Measurements from ENCODE around the gene USP28.

USP28 gene

DNA sequence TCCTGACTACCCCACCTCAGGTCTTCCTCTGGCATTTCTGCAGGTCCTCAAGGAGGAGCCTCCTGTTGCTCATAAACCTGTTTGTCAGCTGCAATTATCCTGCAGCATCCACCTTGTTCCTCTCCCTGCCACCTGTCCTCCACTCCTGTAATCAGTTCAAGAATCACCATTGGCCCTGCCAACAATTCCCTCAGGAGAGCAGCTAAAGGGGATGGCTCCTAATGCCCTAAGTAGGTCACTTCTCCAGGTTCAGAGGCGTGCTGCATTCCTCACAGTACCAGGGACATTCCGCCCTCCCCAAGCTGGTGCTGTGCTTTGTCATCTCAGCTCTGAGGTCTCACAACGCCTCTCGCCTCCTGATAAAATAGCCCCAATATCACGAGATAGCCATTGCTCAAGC, 93.7 kb downstream of the USP28 start:
- DNase-seq (ENCODE audit: extremely low spot score): no peak
- TF ChIP-seq TARDBP (IDR thresholded peaks at IDR 0.05): no peak
- TF ChIP-seq CTBP1 (IDR thresholded peaks at IDR 0.05; ENCODE audit: borderline replicate concordance): no peak
- TF ChIP-seq ZNF384 (IDR thresholded peaks at IDR 0.05): no peak
- TF ChIP-seq L3MBTL2 (conservative IDR thresholded peaks at IDR 0.05): no peak
- TF ChIP-seq NFRKB (IDR thresholded peaks at IDR 0.05): no peak
- no peak for TF ChIP-seq BHLHE40 (IDR thresholded peaks at IDR 0.05; ENCODE audit: borderline replicate concordance)
- CTCF ChIA-PET: interaction anchor here (0.6 kb wide), 2 partner anchors 51 to 114 kb away, joined by 3 to 4 read pairs; no protein-coding TSS in a partner anchor
- POLR2A ChIA-PET: interaction anchor here (1.5 kb wide), 1 partner anchor 8 kb away, joined by 4 read pairs; the partner anchor contains the start of gene ZW10

DNA sequence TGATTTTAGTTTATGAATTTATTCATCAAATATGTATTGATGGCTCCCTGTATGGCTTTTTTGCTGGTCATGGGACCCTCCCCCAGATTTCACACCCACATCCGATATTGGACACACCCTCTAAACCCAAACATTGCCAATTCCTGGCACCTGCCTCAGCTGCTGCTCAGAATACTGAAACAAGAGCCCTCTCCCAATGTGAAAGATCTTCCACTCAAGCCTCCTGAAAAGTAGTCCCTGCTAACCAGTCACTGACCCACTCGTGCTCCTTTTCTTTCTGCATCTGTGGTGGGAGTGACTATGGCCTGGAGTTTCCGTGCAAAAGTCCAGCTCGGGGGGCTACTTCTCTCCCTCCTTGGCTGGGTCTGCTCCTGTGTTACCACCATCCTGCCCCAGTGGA, 95.9 kb downstream of the USP28 start, which contains the start of gene CLDN25:
Gene CLDN25 (plus strand): TSS at position 301 of the 400 bp plus-strand sequence. CDS start 0 bp downstream, at position 301.
- CTCF ChIA-PET: no interaction called here
- POLR2A ChIA-PET: no interaction called here
- DNase-seq (ENCODE audit: extremely low spot score): no peak
- TF ChIP-seq L3MBTL2 (conservative IDR thresholded peaks at IDR 0.05): no peak
- TF ChIP-seq, protein P1, sequence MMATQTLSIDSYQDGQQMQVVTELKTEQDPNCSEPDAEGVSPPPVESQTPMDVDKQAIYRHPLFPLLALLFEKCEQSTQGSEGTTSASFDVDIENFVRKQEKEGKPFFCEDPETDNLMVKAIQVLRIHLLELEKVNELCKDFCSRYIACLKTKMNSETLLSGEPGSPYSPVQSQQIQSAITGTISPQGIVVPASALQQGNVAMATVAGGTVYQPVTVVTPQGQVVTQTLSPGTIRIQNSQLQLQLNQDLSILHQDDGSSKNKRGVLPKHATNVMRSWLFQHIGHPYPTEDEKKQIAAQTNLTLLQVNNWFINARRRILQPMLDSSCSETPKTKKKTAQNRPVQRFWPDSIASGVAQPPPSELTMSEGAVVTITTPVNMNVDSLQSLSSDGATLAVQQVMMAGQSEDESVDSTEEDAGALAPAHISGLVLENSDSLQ (IDR thresholded peaks at IDR 0.05): no peak
- TF ChIP-seq HDGF (IDR thresholded peaks at IDR 0.05; ENCODE audit: borderline replicate concordance): no peak
- TF ChIP-seq NFRKB (IDR thresholded peaks at IDR 0.05): no peak
- no peak for TF ChIP-seq ZNF384 (IDR thresholded peaks at IDR 0.05)
- no peak for TF ChIP-seq BHLHE40 (IDR thresholded peaks at IDR 0.05; ENCODE audit: borderline replicate concordance)
- TF ChIP-seq FOXM1 (IDR thresholded peaks at IDR 0.05; ENCODE audit: borderline replicate concordance): no peak
- TF ChIP-seq FOXA1 (IDR thresholded peaks at IDR 0.05): no peak
- no peak for TF ChIP-seq TARDBP (IDR thresholded peaks at IDR 0.05)
- TF ChIP-seq CTBP1 (IDR thresholded peaks at IDR 0.05; ENCODE audit: borderline replicate concordance): no peak
- no peak for TF ChIP-seq SUZ12 (IDR thresholded peaks at IDR 0.05)
- no peak for TF ChIP-seq LEF1 (IDR thresholded peaks at IDR 0.05; ENCODE audit: borderline replicate concordance)

DNA sequence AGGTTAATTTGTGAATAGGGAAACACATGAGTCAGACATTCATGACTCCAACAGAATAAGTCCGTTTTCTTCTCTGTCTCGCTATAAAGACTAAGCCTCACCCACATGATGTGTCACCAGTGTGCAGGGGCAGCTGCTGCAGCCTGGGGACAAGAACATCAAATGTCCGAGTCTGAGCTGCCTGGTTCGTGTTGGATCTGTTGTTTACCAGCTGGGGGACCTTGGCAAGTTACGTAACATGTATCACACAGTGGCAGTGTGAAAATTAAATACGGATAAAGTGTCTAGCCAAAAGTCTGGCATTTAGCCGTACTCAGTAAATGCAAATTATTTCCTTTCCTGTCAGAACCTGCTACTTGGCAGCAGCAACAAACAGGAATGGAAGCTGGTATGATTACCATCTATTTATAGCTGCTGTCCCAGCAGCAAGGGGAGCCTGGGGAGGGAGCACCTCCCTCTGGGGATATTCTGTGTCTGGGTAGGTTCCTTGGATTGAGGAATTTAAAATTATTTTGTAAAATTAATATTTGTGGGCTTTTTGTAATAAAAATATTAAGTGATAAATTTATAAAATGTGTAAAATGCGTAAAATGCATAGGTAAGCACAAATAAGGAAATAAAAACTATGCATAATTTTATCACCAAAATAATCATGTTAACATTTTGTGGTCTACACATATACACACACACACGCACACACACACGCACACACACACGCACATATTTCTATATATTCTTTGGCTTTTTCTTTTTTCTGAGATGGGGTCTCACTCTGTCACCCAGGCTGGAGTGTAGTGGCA, 97.1 kb downstream of the USP28 start:
- no peak for TF ChIP-seq HDGF (IDR thresholded peaks at IDR 0.05; ENCODE audit: borderline replicate concordance)
- TF ChIP-seq FOXK2 (IDR thresholded peaks at IDR 0.05): no peak
- no peak for TF ChIP-seq L3MBTL2 (conservative IDR thresholded peaks at IDR 0.05)
- no peak for TF ChIP-seq CTBP1 (IDR thresholded peaks at IDR 0.05; ENCODE audit: borderline replicate concordance)
- TF ChIP-seq ZNF384 (IDR thresholded peaks at IDR 0.05): no peak
- no peak for TF ChIP-seq BHLHE40 (IDR thresholded peaks at IDR 0.05; ENCODE audit: borderline replicate concordance)
- TF ChIP-seq SUZ12 (IDR thresholded peaks at IDR 0.05): no peak
- TF ChIP-seq ELF4 (IDR thresholded peaks at IDR 0.05): no peak
- no peak for DNase-seq (ENCODE audit: extremely low spot score)
- POLR2A ChIA-PET: no interaction called here
- CTCF ChIA-PET: interaction anchor here (1.0 kb wide), 1 partner anchor 18 kb away, joined by 3 read pairs; no protein-coding TSS in a partner anchor

GRCh38 chr11:113774174-113774503, 101.2 kb downstream of the USP28 start:
- ChIA-PET POLR2A (interaction anchor here (1.5 to 2.3 kb wide), 2 partner anchors 8 to 14 kb away, joined by 4 to 8 read pairs; no protein-coding TSS in a partner anchor), CTCF (no interaction called here)
- TF ChIP-seq ELF4 (IDR thresholded peaks at IDR 0.05): no peak
- no peak for TF ChIP-seq ZNF384 (IDR thresholded peaks at IDR 0.05)
- TF ChIP-seq ARNT (IDR thresholded peaks at IDR 0.05): no peak
- no peak for TF ChIP-seq BHLHE40 (IDR thresholded peaks at IDR 0.05; ENCODE audit: borderline replicate concordance)
- no peak for TF ChIP-seq FOXM1 (IDR thresholded peaks at IDR 0.05; ENCODE audit: borderline replicate concordance)
- TF ChIP-seq NFRKB (IDR thresholded peaks at IDR 0.05): no peak
- TF ChIP-seq, protein P1 (IDR thresholded peaks at IDR 0.05): no peak
- no peak for TF ChIP-seq HDGF (IDR thresholded peaks at IDR 0.05; ENCODE audit: borderline replicate concordance)
- TF ChIP-seq LEF1 (IDR thresholded peaks at IDR 0.05; ENCODE audit: borderline replicate concordance): no peak
- no peak for TF ChIP-seq SUZ12 (IDR thresholded peaks at IDR 0.05)
- TF ChIP-seq CTBP1 (IDR thresholded peaks at IDR 0.05; ENCODE audit: borderline replicate concordance): no peak
- TF ChIP-seq FOXA1 (IDR thresholded peaks at IDR 0.05): no peak
- no peak for TF ChIP-seq SP1 (IDR thresholded peaks at IDR 0.05)
- TF ChIP-seq TARDBP (IDR thresholded peaks at IDR 0.05): no peak
- TF ChIP-seq FOXK2 (IDR thresholded peaks at IDR 0.05): no peak
- no peak for TF ChIP-seq L3MBTL2 (conservative IDR thresholded peaks at IDR 0.05)
- no peak for DNase-seq (ENCODE audit: extremely low spot score)

- DNase-seq (ENCODE audit: extremely low spot score): peak; percentile 95
- CTCF ChIA-PET: interaction anchor here (0.5 to 0.7 kb wide), 6 partner anchors 13 to 494 kb away, joined by 3 to 4 read pairs (median 3); no protein-coding TSS in a partner anchor
Measured at GRCh38 chr11:113773416-113774173, 101.8 kb downstream of the USP28 start, which contains the start of gene ZW10. Gene ZW10, minus strand, starts transcription at chr11:113773692. Its CDS starts 26 bp downstream, at chr11:113773666.

More at GRCh38 chr11:113773416-113774173, 101.8 kb downstream of the USP28 start, which contains the start of gene ZW10:
- TF ChIP-seq ZNF384 (IDR thresholded peaks at IDR 0.05) (no peak), SP1 (IDR thresholded peaks at IDR 0.05) (no peak), ELF4 (IDR thresholded peaks at IDR 0.05) (peak; percentile 60), FOXM1 (IDR thresholded peaks at IDR 0.05; ENCODE audit: borderline replicate concordance) (no peak), HDGF (IDR thresholded peaks at IDR 0.05; ENCODE audit: borderline replicate concordance) (no peak), FOXA1 (IDR thresholded peaks at IDR 0.05) (no peak), FOXK2 (IDR thresholded peaks at IDR 0.05) (no peak), ARNT (IDR thresholded peaks at IDR 0.05) (no peak), CTBP1 (IDR thresholded peaks at IDR 0.05; ENCODE audit: borderline replicate concordance) (no peak), BHLHE40 (IDR thresholded peaks at IDR 0.05; ENCODE audit: borderline replicate concordance) (no peak), L3MBTL2 (conservative IDR thresholded peaks at IDR 0.05) (peak; percentile 86), NFRKB (IDR thresholded peaks at IDR 0.05) (no peak), TARDBP (IDR thresholded peaks at IDR 0.05) (no peak), SUZ12 (IDR thresholded peaks at IDR 0.05) (peak; percentile 72), LEF1 (IDR thresholded peaks at IDR 0.05; ENCODE audit: borderline replicate concordance) (no peak)
- TF ChIP-seq, protein P1 (IDR thresholded peaks at IDR 0.05): no peak
- POLR2A ChIA-PET: interaction anchor here (1.0 to 2.3 kb wide), 4 partner anchors 9 to 35 kb away, joined by 3 to 8 read pairs (median 4); no protein-coding TSS in a partner anchor

All from HEK293T (cell line).